Trophoblast cell (in vitro differentiated cells and primary cell): Measurements from ENCODE around the gene NDRG2.

Experiments used
- DNase-seq, 2 donors: peaks; one replicate each; pipeline ENCODE4 v3.0.0-alpha.2; 2016
- H2AFZ ChIP-seq: 2 replicates; pipeline ENCODE4 v1.6.1; 2013; ENCODE audit warnings: low read length, moderate library complexity, mild to moderate bottlenecking; ENCODE audit not compliant: insufficient read depth, poor library complexity
- H2AK5ac ChIP-seq: 2 replicates; pipeline ENCODE4 v1.6.1; 2013; ENCODE audit warnings: mild to moderate bottlenecking, low read length
- H2BK120ac ChIP-seq: 2 replicates; pipeline ENCODE4 v1.6.1; 2013; ENCODE audit warnings: low read length, mild to moderate bottlenecking, moderate library complexity; ENCODE audit not compliant: insufficient read depth, poor library complexity
- H2BK12ac ChIP-seq: 2 replicates; pipeline ENCODE4 v1.6.1; 2013; ENCODE audit warnings: mild to moderate bottlenecking, low read length, moderate library complexity
- H2BK5ac ChIP-seq: 2 replicates; pipeline ENCODE4 v1.6.1; 2013; ENCODE audit warnings: low read length, low read depth, moderate library complexity, mild to moderate bottlenecking; ENCODE audit not compliant: poor library complexity
- H3K14ac ChIP-seq: 2 replicates; pipeline ENCODE4 v1.6.1; 2013; ENCODE audit warnings: mild to moderate bottlenecking, low read length
- H3K18ac ChIP-seq: 2 replicates; pipeline ENCODE4 v1.6.1; 2013; ENCODE audit warnings: mild to moderate bottlenecking, low read length
- H3K23ac ChIP-seq: 2 replicates; pipeline ENCODE4 v1.6.1; 2013; ENCODE audit warnings: low read length
- H3K27ac ChIP-seq: 2 replicates; pipeline ENCODE4 v1.5.1; 2013; ENCODE audit warnings: low read depth, mild to moderate bottlenecking, inconsistent platforms, low read length, moderate library complexity
- H3K27me3 ChIP-seq: 2 replicates; pipeline ENCODE4 v1.6.1; 2013; ENCODE audit warnings: inconsistent platforms, mild to moderate bottlenecking, low read length, moderate library complexity; ENCODE audit not compliant: insufficient read depth
- H3K36me3 ChIP-seq, 2 experiments: 1 replicate in 1 of 2; 2 replicates in 1 of 2; pipeline ENCODE4 v1.6.1; 2013; ENCODE audit warnings: low read length in 2 of 2, mild to moderate bottlenecking in 2 of 2, moderate library complexity in 1 of 2; ENCODE audit not compliant: insufficient read depth in 2 of 2, control insufficient read depth in 1 of 2
- H3K4ac ChIP-seq: 2 replicates; pipeline ENCODE4 v1.6.1; 2013; ENCODE audit warnings: low read depth, mild to moderate bottlenecking, low read length, moderate library complexity
- H3K4me1 ChIP-seq, 2 experiments: 1 replicate in 1 of 2; 2 replicates in 1 of 2; pipeline ENCODE4 v1.6.1; 2013; ENCODE audit warnings: low read length in 2 of 2, mild to moderate bottlenecking in 2 of 2, moderate library complexity in 1 of 2; ENCODE audit not compliant: insufficient read depth in 2 of 2, control insufficient read depth in 1 of 2
- H3K4me2 ChIP-seq: 2 replicates; pipeline ENCODE4 v1.6.1; 2013; ENCODE audit warnings: inconsistent platforms, mild to moderate bottlenecking, low read length, moderate library complexity
- H3K4me3 ChIP-seq: 2 replicates; pipeline ENCODE4 v1.5.1; 2013; ENCODE audit warnings: mild to moderate bottlenecking, low read depth, low read length, inconsistent platforms
- H3K79me1 ChIP-seq: one replicate; pipeline ENCODE4 v1.6.1; 2013; ENCODE audit warnings: low read length
- H3K79me2 ChIP-seq: 2 replicates; pipeline ENCODE4 v1.6.1; 2013; ENCODE audit warnings: low read length, mild to moderate bottlenecking; ENCODE audit not compliant: control insufficient read depth, insufficient read depth, poor library complexity
- H3K9ac ChIP-seq: 2 replicates; pipeline ENCODE4 v1.6.1; 2013; ENCODE audit warnings: mild to moderate bottlenecking, low read length
- H3K9me3 ChIP-seq: 2 replicates; pipeline ENCODE4 v1.6.1; 2013; ENCODE audit warnings: low read depth, mild to moderate bottlenecking, control low read depth, inconsistent platforms, low read length; ENCODE audit not compliant: insufficient read depth
- H4K12ac ChIP-seq: 2 replicates; pipeline ENCODE4 v1.6.1; 2013; ENCODE audit warnings: low read depth, mild to moderate bottlenecking, low read length, moderate library complexity
- H4K8ac ChIP-seq: 2 replicates; pipeline ENCODE4 v1.6.1; 2013; ENCODE audit warnings: low read depth, mild to moderate bottlenecking, low read length, moderate library complexity
- H4K91ac ChIP-seq: one replicate; pipeline ENCODE4 v1.6.1; 2013; ENCODE audit warnings: low read depth, mild to moderate bottlenecking, low read length, moderate library complexity
- WGBS: extraction: QIAGEN DNeasy Blood & Tissue Kit; methylation state at CpG from one replicate; pipeline ENCODE4 v1.1.7; 2013; ENCODE audit warnings: missing lambda C conversion rate; ENCODE audit not compliant: insufficient read length, insufficient coverage; ENCODE audit errors: extremely low coverage; 5-methylcytosine and 5-hydroxymethylcytosine counted together

Gene NDRG2

DNA sequence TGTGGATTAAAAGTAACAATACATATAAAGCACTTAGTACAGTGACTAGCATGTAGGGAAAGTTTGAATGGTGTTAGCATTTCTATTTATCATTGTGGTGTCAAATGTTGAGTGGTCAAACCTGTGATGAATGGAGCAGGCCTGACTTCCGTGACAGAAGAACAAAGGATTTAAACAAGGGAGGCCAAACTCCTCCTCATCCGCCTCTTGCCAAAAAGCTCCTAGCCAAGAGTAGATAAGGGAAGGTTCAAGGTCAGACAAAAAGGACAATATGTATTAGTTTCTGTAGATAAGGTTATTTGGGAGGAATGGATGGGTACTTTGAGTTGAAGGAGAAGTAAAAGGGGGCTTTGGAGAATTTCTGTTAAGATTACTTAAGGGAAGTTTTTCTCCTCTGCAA lies 23.8 kb upstream of the NDRG2 start:
- H3K14ac ChIP-seq = no peak overlapping the region
- no peaks in the 10 kb centered on the region for H3K79me2 ChIP-seq
- no CpG with 5 or more reads among the region's 2 CpGs for WGBS
- H3K4ac ChIP-seq = no peak overlapping the region
- no peak overlapping the region for H2AFZ ChIP-seq
- H3K4me1 ChIP-seq = peaks cover 6 to 10% of the 10 kb centered on the region in 2 experiments
- H4K12ac ChIP-seq = no peak overlapping the region
- DNase-seq = no peak
- no peak overlapping the region for H3K4me3 ChIP-seq
- no peak overlapping the region for H4K8ac ChIP-seq
- H3K9me3 ChIP-seq = no peaks in the 10 kb centered on the region
- H4K91ac ChIP-seq = no peak overlapping the region
- H3K4me2 ChIP-seq = no peak overlapping the region
- no peak overlapping the region for H2BK5ac ChIP-seq
- H3K27me3 ChIP-seq = no peaks in the 10 kb centered on the region
- no peak overlapping the region for H3K18ac ChIP-seq
- no peak overlapping the region for H2AK5ac ChIP-seq
- H2BK120ac ChIP-seq = no peak overlapping the region
- no peak overlapping the region for H3K23ac ChIP-seq
- no peak overlapping the region for H2BK12ac ChIP-seq
- no peaks in the 10 kb centered on the region for H3K79me1 ChIP-seq
- H3K36me3 ChIP-seq = no peaks in the 10 kb centered on the region
- H3K27ac ChIP-seq = no peak overlapping the region
- H3K9ac ChIP-seq = no peak overlapping the region

DNA sequence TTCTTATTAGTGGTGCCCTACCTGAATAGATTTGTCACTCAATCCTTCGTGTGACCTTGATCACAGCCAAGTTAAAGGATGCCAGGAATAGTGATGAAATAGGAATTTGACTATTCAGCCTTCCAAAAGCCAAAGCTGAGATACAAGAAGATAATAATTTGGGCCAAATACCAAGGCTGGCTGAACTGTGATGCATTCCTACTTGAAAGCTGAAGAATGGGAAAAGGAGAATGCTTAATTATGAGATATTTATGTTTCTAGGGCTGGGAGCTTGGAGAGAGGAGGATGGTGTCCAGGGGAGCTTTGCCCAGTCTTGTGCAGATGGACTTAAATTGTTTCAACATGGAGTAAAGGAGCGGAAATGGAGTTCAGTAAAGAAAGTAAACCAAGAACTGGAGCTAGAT lies 22.5 kb upstream of the NDRG2 start:
- Histone ChIP-seq H3K4me2 (no peak overlapping the region), H4K8ac (no peak overlapping the region), H4K91ac (no peak overlapping the region), H3K4me1 (peaks cover 9 to 18% of the 10 kb centered on the region in 2 experiments), H3K79me1 (peaks cover 4% of the 10 kb centered on the region), H3K9ac (no peak overlapping the region), H4K12ac (no peak overlapping the region), H3K4me3 (no peak overlapping the region), H2BK12ac (no peak overlapping the region), H3K18ac (no peak overlapping the region), H3K79me2 (no peaks in the 10 kb centered on the region), H3K27ac (no peak overlapping the region), H3K14ac (no peak overlapping the region), H3K4ac (no peak overlapping the region), H2BK5ac (no peak overlapping the region), H3K36me3 (no peaks in the 10 kb centered on the region), H3K9me3 (no peaks in the 10 kb centered on the region), H2AK5ac (no peak overlapping the region), H3K27me3 (no peaks in the 10 kb centered on the region), H2BK120ac (no peak overlapping the region), H2AFZ (no peak overlapping the region), H3K23ac (no peak overlapping the region)
- peak in 1 of 2 donors; percentile 38 for DNase-seq
- WGBS = no CpG with 5 or more reads among the region's 2 CpGs

DNA sequence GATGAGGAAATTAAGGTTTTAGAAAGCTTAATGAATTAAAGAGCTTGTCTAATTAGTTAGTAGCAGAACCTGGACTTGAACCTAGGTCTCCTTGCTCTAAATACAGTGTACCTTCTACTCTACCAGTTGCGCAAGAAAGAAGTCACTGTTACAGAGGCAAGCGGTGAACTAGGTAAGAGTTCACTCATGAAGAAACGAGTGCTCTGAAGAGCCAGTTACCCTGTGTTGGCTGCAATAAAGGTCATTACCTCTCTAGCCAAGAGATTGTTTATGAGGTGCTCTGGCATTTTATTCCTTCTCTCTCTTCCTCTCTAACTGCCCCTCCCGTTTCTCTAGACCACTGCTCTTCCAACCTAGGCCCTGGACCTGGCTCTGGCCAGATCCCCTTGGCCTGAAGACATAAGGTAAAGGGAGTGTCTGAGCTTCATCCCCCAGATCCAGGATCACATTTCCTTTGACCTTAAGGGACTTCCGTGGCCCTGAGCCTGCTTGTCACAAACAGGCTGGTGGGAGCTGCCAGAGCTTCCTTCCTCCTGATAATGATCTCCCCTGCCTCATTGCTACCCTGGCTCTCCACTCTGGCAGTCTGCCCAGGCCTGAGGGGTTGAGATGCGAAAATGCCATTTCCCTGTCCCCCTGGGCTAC lies 19.2 kb upstream of the NDRG2 start:
- Histone ChIP-seq H3K9me3 (no peaks in the 10 kb centered on the region), H3K9ac (no peak overlapping the region), H3K23ac (no peak overlapping the region), H3K27me3 (no peaks in the 10 kb centered on the region), H3K4ac (no peak overlapping the region), H3K79me1 (peaks cover 4% of the 10 kb centered on the region), H2BK120ac (no peak overlapping the region), H3K36me3 (no peaks in the 10 kb centered on the region), H3K14ac (no peak overlapping the region), H3K27ac (no peak overlapping the region), H2BK12ac (no peak overlapping the region), H3K4me1 (peaks cover 16 to 26% of the 10 kb centered on the region in 2 experiments), H4K12ac (no peak overlapping the region), H2AFZ (no peak overlapping the region), H4K91ac (no peak overlapping the region), H3K79me2 (no peaks in the 10 kb centered on the region), H3K4me3 (no peak overlapping the region), H3K18ac (no peak overlapping the region), H2BK5ac (no peak overlapping the region), H3K4me2 (no peak overlapping the region), H4K8ac (no peak overlapping the region), H2AK5ac (no peak overlapping the region)
- no CpG with 5 or more reads among the region's 6 CpGs for WGBS
- peak; percentile 21 to 59 for DNase-seq

DNA sequence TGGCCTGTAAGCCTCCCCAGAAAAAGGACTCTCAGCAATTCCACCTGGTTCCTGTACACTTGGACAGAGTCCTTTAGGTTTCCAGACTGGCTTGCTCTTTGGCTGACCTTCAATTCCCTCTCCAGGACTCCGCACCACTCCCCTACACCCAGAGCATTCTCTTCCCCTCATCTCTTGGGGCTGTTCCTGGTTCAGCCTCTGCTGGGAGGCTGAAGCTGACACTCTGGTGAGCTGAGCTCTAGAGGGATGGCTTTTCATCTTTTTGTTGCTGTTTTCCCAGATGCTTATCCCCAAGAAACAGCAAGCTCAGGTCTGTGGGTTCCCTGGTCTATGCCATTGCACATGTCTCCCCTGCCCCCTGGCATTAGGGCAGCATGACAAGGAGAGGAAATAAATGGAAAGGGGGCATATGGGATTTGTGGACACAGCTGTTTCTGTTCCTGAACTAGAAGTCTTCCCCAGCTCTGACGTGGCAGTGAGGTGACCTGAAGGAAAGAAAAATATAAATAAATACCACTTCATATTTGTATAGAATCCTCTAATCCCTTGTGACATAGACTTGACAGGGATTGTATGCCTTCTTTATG lies 18.6 kb upstream of the NDRG2 start:
- Histone ChIP-seq H2BK120ac (no peak overlapping the region), H3K4me3 (no peak overlapping the region), H2AK5ac (peak overlapping the region; percentile 65), H3K4me2 (no peak overlapping the region), H2AFZ (no peak overlapping the region), H3K18ac (no peak overlapping the region), H3K9me3 (no peaks in the 10 kb centered on the region), H3K79me1 (peaks cover 4% of the 10 kb centered on the region), H3K14ac (no peak overlapping the region), H3K79me2 (no peaks in the 10 kb centered on the region), H4K8ac (no peak overlapping the region), H3K4me1 (peaks cover 18 to 26% of the 10 kb centered on the region in 2 experiments), H2BK12ac (no peak overlapping the region), H3K4ac (no peak overlapping the region), H3K23ac (no peak overlapping the region), H3K27ac (no peak overlapping the region), H3K27me3 (no peaks in the 10 kb centered on the region), H2BK5ac (no peak overlapping the region), H4K12ac (no peak overlapping the region), H4K91ac (no peak overlapping the region), H3K36me3 (no peaks in the 10 kb centered on the region), H3K9ac (no peak overlapping the region)
- DNase-seq = no peak
- WGBS = no CpG with 5 or more reads among the region's 2 CpGs
